Activated CD4-positive, alpha-beta T cell treated with anti-CD3 and anti-CD28 coated beads, Interleukin-2, Interleukin-6, amounts not matched to agents 100 ng/mL and 50 ng/mL, durations not matched to agents 16 hours and 8 hours (primary cell): Measurements from ENCODE around the gene NFIC.
"Not testable (repeated sequence)": the region's sequence is repeated elsewhere in the genome, so short reads cannot be mapped to it uniquely, and the experiment has no call there.

ENCODE experiments used
- DNase-seq: peaks from one replicate; pipeline ENCODE4 v3.0.0-alpha.2; 2020

The NFIC gene

GRCh38 chr19:3375221-3376090 lies 9.1 kb downstream of the NFIC start:
- DNase-seq = no peak

GRCh38 chr19:3376091-3376455 lies 9.7 kb downstream of the NFIC start:
- not testable (repeated sequence) for DNase-seq

GRCh38 chr19:3378352-3379150 lies 12.2 kb downstream of the NFIC start:
- DNase-seq = no peak

- no peak for DNase-seq
Observed at GRCh38 chr19:3380829-3381228, 14.4 kb downstream of the NFIC start.

- no peak for DNase-seq
Observed at GRCh38 chr19:3381701-3382372, 15.5 kb downstream of the NFIC start.

GRCh38 chr19:3382460-3383100 lies 16.2 kb downstream of the NFIC start:
- DNase-seq = no peak

GRCh38 chr19:3383121-3383722 lies 16.8 kb downstream of the NFIC start:
- no peak for DNase-seq

- DNase-seq = no peak
Observed at GRCh38 chr19:3386447-3387234, 20.3 kb downstream of the NFIC start.

- DNase-seq = no peak
Observed at GRCh38 chr19:3387645-3388589, 21.5 kb downstream of the NFIC start.

- DNase-seq = no peak
Observed at GRCh38 chr19:3389446-3389778, 23.0 kb downstream of the NFIC start.

- DNase-seq = no peak
Observed at GRCh38 chr19:3389876-3390371, 23.5 kb downstream of the NFIC start.

- DNase-seq = not testable (repeated sequence)
Observed at GRCh38 chr19:3391911-3392310, 25.5 kb downstream of the NFIC start.

- DNase-seq = no peak
Observed at GRCh38 chr19:3392480-3392879, 26.1 kb downstream of the NFIC start.

- DNase-seq = no peak
Observed at GRCh38 chr19:3396881-3397265, 30.5 kb downstream of the NFIC start.

- no peak for DNase-seq
Observed at GRCh38 chr19:3397266-3398022, 31.1 kb downstream of the NFIC start.

GRCh38 chr19:3398114-3398899 lies 31.9 kb downstream of the NFIC start:
- no peak for DNase-seq

GRCh38 chr19:3398900-3399278 lies 32.5 kb downstream of the NFIC start:
- no peak for DNase-seq

- not testable (repeated sequence) for DNase-seq
Observed at GRCh38 chr19:3399311-3399710, 32.9 kb downstream of the NFIC start.
